NCI-H2081 treated with DMSO at 0.1 percent for 48 hours (cell line): ENCODE results near the gene DNAJC17.

Experiments
- DNase-seq: peaks from one replicate; lab custom pipeline; 2025; lab: John Stamatoyannopoulos, UW

DNAJC17 gene

DNA sequence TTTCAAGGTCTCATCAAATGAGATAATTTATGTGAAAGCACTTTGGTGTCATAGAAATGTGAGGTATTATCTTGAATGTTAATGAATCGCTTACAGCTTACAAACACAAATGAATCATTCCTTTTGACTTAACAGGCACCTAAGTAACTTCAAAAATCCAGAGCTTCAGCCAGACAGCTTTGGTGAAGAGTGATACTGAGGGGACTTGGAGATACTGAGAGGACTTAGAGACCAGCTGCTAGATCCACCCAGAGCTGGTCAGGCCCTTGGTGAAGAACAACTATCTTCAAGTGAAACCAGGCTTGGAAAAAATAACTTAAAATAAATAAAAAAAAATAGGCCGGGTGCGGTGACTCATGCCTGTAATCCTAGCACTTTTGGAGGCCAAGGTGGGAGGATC, 16.6 kb downstream of the DNAJC17 start:
- no peak for DNase-seq

DNA sequence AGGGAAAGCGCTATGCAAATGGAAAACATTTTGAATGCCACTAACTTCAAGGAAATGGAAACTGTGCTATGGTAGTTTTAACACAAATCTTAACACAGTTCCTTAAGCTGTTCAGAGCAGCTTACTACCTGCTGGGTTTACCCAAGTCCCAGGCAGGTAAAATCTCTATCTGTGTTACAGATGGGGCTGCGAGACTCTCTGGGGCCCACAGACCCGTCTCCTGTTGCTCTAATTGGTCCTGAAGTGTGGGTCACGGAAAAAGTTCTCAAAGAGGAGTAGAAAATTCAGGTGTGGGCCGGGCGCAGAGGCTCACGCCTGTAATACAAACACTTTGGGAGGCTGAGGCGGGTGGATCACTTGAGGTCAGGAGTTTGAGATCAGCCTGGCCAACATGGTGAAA, 17.3 kb downstream of the DNAJC17 start:
- DNase-seq = no peak

DNA sequence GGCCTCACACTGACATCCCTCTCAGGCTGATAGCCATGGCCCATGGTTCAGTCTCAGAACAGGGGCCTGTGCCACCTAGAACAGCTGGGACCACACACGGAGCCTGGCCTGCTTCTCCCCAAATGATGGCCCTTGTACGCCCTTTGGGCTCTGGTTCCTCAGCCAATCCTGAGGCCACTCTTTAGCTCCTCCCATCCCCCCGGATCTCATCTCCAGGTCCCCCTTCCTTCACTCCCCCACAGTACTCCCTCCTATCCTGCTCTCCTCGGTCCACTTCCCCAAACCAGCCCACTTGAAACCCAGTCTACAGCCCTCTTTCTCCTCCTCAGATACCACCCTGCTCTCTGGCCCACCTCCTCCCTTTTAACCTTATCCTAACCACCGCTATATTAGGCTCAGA, 18.2 kb downstream of the DNAJC17 start:
- no peak for DNase-seq

DNA sequence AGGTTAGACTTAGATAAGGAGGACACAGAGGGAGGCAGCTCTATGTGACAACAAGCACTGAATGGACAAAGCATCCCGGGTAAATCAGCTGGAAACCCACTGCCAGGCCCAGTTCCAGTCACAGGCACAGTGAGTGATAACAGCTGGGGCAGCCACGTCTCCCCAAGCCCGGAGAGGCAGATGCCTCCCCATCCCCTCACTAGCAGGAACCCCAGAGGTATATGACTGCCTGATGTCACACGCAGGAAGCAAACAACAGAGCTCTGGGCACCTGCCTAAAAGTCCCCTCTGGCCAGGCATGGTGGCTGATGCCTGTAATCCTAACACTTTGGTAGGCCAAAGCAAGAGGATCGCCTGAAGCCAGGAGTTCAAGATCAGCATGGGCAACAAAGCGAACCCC, 19.3 kb downstream of the DNAJC17 start:
- DNase-seq = no peak

DNA sequence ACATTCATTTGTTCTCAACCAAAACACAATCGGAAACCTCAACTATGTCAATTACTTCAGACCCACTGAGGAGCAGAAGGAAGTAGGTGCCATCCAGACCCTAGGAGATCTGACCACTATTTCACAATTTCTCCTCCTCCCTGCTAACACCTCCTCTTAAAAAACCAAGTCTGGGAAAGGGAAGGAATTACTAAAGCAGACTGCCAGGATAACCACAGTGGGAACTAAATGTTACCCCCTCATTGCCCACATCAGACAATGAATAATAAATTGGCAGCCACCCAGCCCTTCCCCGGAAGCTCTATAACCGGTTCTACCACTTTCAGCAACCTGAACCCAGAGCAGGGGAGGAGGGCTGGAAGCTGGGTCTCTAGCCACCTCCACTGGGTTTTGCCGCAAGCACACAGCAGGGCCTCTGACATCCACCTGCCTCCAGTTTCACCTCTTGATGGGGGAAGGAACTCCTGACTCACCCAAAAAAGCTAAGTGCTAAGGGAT, 19.9 kb downstream of the DNAJC17 start:
- DNase-seq = peak; percentile 94

DNA sequence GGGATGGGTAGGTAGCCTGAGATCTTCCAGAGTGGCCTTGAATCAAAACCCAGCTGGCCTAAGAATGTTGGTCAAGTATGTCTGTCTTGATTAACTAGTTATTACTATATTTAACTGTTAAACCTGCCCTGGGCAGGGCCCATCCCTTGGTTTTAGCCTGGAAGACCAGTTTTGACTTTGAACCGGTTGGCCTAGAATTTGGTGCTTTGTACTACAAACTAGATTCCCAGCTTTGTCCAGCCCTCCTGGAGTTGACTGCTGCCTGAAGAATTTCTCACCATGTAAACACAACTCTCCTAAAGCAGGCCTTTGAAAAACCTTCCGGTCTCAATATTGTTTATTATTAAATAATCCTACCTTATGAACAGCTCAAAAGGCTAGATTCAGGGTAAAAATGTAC, 21.5 kb downstream of the DNAJC17 start:
- no peak for DNase-seq

DNA sequence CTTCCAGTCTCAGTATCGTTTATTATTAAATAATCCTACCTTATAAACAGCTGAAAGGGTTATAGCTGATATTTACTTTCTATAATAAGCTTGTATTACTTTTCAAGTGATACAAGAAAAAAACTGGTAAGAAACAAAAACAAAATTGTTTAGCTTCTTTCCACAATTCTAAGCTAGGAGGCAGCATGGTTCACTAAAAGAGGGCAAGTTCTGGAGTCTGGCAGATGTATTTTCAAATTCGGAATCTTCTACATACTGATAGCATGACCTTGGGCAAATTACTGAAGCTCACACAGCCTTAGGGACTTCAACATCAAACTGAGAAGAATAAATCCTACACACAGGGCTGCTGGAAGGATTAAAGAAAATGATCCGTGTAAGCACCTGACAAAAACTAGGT, 22.1 kb downstream of the DNAJC17 start:
- DNase-seq = no peak

DNA sequence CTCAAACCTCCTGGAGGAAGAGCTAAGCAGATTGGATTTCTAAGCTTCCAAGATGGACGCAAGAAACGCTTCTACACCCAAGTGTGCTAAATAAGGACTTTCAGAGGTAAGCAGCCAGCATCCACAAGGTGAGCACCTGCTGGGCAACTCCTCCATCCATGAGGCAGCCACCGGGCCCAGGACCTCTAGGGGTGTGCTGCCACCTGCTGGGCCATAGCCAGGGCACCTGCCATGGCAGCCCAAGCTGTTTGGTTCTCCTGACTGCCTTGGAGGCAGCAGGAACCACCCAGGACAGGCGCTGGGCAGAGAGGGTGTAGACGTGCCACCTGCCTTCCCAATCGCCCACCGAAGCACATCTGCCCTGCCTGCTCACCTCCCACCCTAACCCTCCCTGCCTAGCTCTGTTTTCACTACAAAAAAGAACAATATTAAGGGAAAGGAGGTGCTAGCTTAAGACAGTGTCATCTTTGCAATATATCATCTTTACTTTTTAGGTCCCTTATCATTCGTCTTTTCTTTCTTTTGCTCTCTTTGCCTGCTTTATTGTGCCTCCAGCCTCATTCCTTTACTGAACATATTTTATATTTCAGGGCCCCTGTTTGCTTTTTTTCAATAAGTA, 24.6 kb downstream of the DNAJC17 start:
- DNase-seq = no peak

DNA sequence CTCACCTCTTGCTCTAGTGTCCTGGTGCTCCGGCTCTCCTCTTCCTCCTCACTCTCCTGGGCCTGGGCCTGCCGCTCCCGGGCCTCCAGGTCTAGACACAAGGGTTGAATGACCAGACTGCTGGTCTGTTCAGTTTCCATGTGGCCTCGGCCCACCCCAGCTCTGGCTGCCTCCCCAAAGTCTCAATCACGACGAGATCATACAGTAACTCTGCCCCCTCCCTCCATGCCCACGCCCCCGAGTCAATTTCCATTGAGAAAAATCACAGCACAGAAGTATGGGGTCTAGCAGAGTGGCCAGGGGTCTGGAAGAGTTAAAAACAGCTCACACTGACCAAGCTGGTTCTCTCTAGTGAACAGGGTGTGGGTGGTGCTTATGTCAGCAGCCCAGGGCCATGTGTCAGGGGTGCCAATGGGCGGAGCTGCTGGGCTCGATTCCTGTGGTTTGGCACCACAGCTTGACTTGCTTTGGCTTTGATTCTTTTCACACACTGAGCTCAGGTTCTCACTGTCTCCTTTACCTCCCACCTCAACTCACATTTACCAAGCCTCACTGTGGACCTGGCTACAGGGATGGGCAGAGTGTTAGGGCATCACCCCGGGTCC, 30.6 kb downstream of the DNAJC17 start:
- no peak for DNase-seq

DNA sequence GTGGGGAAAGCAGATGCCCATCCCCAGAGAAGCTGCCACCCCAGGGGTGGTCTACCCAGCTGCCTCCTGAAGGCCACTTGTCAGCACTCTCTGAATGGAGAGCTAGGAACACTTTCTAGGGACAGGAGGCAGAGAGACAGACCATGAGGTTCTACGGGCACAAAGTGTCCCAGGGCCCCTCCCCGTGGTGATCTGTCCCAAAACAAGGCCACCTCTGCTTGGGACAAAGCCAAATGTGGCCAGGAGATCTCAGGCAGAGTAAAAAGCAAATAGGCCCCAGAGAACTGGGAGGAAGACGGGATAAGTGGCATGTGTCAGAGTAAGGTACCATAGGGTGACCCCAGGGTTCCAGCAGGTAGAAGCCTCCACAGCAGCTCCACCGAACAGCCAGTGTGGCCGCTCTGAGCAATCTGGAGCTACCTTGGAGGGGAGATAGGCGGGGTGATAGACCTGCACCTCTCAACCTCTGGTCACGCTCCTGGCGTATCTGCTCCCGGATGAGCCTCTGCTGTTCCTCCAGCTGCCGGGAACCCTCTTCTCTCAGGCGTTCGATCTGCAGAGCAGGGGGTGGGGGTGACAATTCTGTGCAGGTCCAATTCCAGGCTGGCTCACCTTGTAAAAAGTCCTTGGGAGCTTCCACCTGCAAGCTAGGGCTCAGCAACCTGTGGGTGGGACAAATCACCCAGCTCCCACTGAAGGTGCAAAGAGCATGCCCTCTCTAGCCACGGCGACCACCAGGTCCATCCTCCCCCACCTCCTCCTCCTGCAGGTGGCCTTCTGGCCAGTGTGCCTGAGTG, 31.3 kb downstream of the DNAJC17 start:
- no peak for DNase-seq

DNA sequence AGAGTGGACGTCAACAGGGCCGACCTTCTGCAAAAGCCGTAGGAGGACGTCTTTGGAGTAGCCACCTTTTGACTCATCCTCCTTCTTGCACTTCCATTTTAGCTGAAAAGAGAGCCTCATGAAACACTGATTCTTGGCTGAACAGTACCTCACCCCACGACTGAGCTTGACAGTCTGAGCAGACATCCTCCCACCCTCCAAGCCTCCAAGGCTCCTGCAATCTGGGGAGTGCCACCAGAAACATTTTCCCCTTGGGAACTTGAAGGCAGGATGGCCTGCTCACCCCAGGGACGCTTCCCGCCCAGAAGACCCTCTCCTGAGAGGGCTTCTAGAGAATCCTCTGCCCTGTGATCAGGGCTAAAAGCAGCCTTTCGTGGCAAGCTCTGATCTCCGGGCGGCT, 32.3 kb downstream of the DNAJC17 start:
- DNase-seq = no peak

DNA sequence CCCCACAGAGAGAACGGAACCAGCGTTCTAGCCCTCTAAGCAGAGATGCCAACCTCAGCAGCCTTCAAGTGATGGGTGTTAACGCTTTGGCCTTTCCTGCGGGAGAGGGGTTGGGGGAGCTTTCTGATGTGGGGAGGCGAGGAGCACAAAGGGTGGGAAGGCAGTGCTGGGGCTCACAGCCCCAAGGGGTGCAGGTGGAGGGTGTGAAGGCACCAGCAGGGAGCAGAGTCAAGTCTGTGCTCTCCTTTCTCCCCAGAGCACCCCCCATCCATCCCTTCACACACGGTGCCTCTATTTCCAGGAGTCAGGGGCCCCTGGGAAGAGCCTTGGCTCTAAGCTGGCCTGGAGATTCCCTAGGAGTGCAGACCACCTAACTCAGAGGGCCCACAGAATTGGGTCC, 33.4 kb downstream of the DNAJC17 start:
- DNase-seq = no peak

DNA sequence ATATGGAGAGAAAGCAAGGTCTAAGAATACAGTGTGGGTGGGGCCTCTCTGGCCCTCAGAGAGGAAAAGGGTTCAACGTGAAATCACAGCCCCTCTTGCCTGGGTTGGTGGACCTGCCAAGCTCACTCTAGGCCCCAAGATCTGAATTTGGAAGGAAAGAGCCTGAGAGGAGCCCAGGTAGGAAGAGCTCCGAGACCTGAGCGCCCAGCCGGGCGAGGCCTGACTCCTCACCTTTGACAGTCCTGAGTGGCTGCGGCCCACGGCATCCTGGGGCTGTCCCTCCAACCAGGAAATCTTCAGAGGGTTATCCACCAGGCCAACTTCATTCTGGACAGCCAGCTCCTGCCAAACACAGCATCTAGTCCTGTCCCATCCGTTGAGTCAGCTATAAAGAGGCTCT, 33.8 kb downstream of the DNAJC17 start:
- DNase-seq = no peak

DNA sequence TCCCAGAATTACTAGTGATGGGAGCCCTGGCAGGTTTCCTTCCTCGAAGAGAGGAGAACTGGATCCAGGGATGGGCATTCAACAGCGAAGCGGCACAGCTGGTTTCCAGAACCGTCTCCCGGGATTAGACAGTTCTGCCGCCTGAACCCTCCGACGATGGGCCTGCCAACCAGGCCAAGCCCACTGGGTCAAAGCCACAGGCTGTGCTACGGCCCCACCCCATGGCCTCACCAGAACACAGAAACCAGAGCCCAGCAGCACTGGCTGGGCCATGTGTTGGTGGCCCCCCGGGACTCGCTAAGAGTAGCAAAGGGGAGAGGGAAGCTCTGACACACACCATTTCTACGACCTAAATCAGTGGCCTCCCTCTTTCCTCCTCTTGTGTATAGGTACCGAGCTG, 35.3 kb downstream of the DNAJC17 start:
- DNase-seq = no peak

DNA sequence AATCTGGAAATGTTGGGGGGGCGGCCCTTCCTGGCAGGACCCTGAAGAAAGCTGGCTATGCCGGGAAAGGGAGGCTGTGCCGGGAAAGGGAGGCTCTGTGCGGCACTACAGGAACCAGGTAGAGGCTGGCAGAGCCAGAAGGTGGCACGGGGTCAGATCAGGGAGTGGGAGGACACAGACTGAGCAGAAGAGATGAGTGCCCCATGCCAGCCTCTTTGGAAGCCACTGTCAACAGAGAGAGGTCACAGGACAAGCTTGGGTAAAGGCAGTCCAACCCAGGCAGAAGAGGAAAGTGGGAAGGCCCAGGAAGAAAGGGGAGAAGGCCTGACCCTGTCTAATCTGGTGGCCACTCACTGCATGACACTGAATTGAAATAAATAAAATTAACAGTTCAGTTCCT, 36.0 kb downstream of the DNAJC17 start:
- no peak for DNase-seq

DNA sequence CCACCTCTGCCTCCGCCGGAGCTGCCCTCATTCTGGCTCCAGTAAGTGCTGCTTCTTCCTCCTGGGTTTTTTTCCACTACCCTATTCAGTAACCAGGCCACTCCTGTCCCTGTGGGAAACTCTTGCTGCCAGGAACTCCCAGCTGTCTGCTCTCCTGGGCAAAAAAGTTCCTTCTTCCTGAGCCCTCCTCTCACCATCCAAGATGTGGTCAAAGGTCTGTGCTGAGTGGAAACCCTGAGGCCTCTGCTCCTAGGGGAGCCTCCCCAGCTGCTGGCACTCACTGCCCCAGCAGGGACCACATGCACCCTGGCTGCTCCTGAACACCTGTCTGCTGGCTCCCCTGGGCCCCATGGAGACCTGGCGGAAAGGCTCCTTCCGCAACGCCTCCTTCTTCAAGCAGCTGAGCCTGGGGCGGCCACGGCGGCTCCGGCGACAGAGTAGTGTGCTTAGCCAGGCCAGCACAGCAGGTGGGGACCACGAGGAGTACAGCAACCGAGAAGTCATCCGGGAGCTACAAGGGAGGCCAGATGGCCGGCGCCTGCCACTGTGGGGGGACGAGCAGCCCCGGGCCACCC, 37.0 kb downstream of the DNAJC17 start:
- DNase-seq = no peak

DNA sequence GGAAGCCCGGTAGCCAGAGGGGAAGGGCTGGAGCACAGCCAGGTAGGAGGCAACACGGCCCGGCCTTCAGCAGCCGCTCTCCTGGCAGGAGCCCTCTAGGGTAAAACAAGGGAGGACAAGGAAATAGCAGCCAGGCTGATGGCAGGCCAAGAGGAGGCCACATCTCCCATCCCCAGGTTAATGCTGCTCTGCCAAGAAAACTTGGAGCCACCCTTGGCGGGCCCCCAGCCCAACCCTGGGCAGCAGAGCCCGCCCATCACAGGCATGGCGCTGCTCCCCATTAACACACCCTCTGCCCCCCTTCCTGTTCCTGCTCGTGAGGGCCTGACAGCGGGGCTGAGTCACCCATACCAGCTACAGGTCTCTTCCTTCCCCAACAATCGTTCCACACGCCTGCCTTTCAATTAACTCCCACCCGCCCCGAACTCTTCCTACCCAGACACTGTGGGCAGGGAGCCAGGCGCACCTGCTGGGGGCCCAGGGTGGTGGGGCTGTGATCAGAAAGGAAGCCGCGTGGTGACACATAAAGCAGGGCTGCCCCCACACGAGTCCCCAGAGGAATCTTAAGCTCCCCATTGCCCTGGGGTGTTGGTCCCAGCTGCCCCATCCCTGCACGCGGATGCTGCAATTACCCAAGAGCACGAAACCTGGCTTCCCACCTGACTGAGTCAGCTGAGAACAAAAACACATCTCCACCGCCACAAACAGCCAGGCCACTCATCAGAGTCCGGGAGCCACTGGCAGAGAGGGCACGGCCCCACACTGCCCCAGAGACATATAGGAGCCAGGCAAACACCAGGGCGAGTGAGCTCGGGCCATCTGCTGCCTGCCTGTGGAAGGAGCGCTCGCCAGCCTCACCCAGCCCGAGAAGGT, 37.8 kb downstream of the DNAJC17 start, which contains the start of gene C15orf62:
TSS of gene C15orf62 (plus strand) at position 707 of the 873 bp plus-strand sequence. CDS start 516 bp downstream, outside the sequence.
- peak; percentile 58 for DNase-seq

DNA sequence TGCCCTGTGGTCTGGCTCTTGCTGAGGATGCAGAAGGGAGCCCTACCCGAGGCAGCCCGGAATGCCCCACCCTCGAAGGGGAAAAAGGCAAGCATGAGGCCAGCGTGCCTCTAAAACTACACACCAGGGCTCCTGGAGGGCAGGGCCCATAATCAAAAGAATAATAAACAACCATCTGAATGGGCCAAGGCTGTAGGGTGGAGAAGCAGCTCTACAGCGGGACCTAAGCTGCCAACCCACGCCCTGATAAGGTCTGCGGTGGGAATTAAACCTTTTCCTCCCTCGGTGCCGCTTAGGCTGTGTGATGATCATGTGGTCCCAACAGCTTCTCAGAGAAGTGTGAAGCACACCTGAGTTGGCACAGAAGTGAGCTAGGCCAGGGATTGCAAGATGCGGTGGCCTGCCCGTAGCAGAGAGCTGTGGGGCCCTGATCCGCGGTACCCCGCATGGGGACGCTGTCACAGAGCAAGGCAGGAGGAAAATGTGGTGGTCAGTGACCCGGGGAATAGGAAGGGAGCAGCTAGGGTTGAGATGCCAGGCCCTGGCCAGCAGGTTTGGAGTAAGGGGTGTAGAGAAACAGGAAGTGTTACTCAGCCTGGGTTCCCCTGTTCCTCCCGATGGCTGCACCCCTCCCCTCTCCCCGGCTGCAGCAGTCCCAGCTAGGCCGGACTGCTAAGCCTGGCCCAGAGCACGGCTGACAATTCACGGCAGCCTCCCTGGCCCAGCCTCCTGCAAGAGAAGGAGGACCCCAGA, 38.6 kb downstream of the DNAJC17 start:
- no peak for DNase-seq

DNA sequence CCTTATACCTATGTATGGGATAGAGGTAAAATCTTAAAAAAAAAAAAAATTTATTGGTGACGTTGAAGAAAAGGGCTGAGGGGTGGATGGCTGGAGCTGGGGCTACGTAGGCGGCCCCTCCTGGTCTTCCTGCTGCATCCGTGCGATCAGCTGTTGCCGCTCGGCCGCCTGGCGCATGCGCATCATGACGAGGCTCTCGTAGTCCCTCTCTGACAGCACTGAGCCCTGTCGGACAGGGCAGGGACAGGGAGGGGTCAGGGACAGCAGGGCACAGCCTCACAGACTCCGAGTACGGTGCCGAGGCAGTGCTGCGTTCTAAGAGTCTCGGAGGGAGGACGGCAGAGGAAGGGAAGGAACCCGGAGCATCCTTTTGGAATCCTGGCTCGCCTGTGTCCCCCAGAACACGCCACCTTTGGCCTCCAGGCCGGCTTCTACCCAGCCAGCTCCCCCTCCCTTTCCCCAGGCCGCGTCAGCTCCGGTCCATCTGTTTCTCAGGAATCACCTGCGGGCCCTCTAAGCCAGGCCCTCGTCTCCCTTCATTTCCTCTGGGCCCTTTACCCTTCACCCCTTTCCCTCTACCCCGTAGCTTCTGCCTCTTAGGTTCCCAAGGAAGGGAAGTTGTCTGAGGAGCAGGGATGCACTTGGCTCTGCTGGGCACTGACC, 39.3 kb downstream of the DNAJC17 start:
- DNase-seq = no peak
